Measurements from ENCODE around the gene STK31. TPM values are rescaled to one million over a fixed set of nuclear protein-coding genes. Genes with fewer than 3 reads are reported as not detected.

The STK31 gene
- total and polyA plus RNA-seq, 10 of the 15 experiments (the other 5 are each of a cell fraction or from before 2014, with no cell fraction given): 0.08 to 0.49 (median 0.17) TPM; not detected in 1

GRCh38 chr7:23804707-23805106 is 94.7 kb downstream of the STK31 start:
- POLR2A ChIA-PET: interaction anchor here (0.7 kb wide), 1 partner anchor 1623 kb away, joined by 4 read pairs; no protein-coding TSS in a partner anchor
- Histone ChIP-seq H4K20me1 (ENCODE audit: control insufficient read depth, insufficient read depth) (no peaks in the 10 kb centered on the region), H3K9ac (ENCODE audit: control insufficient read depth, insufficient read depth, low read length) (no peak overlapping the region), H3K27me3 (replicated peaks in 1 of 2; ENCODE audit: control insufficient read depth in 2 of 2, insufficient read depth in 2 of 2, low read length in 1 of 2) (no peaks in the 10 kb centered on the region; a peak in 1 of 4 replicates), H3K36me3 (ENCODE audit: control insufficient read depth in 2 of 2, insufficient read depth in 2 of 2, low read length in 1 of 2) (no peaks in the 10 kb centered on the region), H3K4me3 (no peak overlapping the region), H3K4me1 (ENCODE audit: control insufficient read depth, insufficient read depth, low read length) (no peaks in the 10 kb centered on the region), H3K79me2 (ENCODE audit: control insufficient read depth, insufficient read depth, low read length) (no peaks in the 10 kb centered on the region), H3K9me3 (replicated peaks; ENCODE audit: control insufficient read depth, insufficient read depth, low read length) (no peaks in the 10 kb centered on the region), H2AFZ (ENCODE audit: control insufficient read depth, low read depth, low read length) (no peak overlapping the region), H3K4me2 (ENCODE audit: control insufficient read depth, insufficient read depth) (no peak overlapping the region), H3K27ac (ENCODE audit: control insufficient read depth, insufficient read depth) (no peak overlapping the region)
- in situ Hi-C loops (cut with MboI): no loop called here
- ATAC-seq (no peak), DNase-seq (ENCODE audit: low read depth, low spot score) (no peak), FAIRE-seq (no peak)
- no peak for TF ChIP-seq GATAD2B (conservative IDR thresholded peaks at IDR 0.05; ENCODE audit: low read depth)
- no peak for TF ChIP-seq BHLHE40 (IDR thresholded peaks at IDR 0.05; ENCODE audit: borderline replicate concordance in 1 of 2, low read depth in 2 of 2, low read length in 1 of 2)
- TF ChIP-seq IRF5 (IDR thresholded peaks at IDR 0.05; ENCODE audit: borderline replicate concordance): no peak
- SMC1A ChIA-PET (ENCODE audit: uncharacterized antibody, unreplicated experiment): interaction anchor here (0.7 kb wide), 1 partner anchor 106 kb away, joined by 3 read pairs; no protein-coding TSS in a partner anchor
- CTCF ChIA-PET: interaction anchor here (0.7 kb wide), 2 partner anchors 21 to 136 kb away, joined by 4 read pairs; no protein-coding TSS in a partner anchor
- intact Hi-C loops (cut with micrococcal nuclease; ENCODE audit: unreplicated experiment): no loop called here
- RAD21 ChIA-PET (ENCODE audit: unreplicated experiment): no interaction called here
- no CpG with 5 or more reads among the region's 1 CpG for WGBS (ENCODE audit: insufficient coverage, insufficient replicate concordance, low lambda C conversion rate, missing lambda C conversion rate)
- BruUV-seq (replicated peaks): no TSS peak

GRCh38 chr7:23808421-23808820 is 98.4 kb downstream of the STK31 start:
- FAIRE-seq (no peak), DNase-seq (ENCODE audit: low read depth, low spot score) (no peak), ATAC-seq (no peak)
- intact Hi-C loops (cut with micrococcal nuclease; ENCODE audit: unreplicated experiment): no loop called here
- H4K20me1 ChIP-seq (ENCODE audit: control insufficient read depth, insufficient read depth): no peaks in the 10 kb centered on the region
- H3K79me2 ChIP-seq (ENCODE audit: control insufficient read depth, insufficient read depth, low read length): no peaks in the 10 kb centered on the region
- in situ Hi-C loops (cut with MboI): no loop called here
- RAD21 ChIA-PET (ENCODE audit: unreplicated experiment): no interaction called here
- no peak overlapping the region for H3K27ac ChIP-seq (ENCODE audit: control insufficient read depth, insufficient read depth)
- H2AFZ ChIP-seq (ENCODE audit: control insufficient read depth, low read depth, low read length): no peak overlapping the region
- H3K4me2 ChIP-seq (ENCODE audit: control insufficient read depth, insufficient read depth): no peak overlapping the region
- no peak for TF ChIP-seq ZBED1 (IDR thresholded peaks at IDR 0.05; ENCODE audit: borderline replicate concordance)
- no peak for TF ChIP-seq IRF4 (IDR thresholded peaks at IDR 0.05; ENCODE audit: low read depth, low read length)
- no peak for TF ChIP-seq JUNB (IDR thresholded peaks at IDR 0.05)
- no peak for TF ChIP-seq NFYA (IDR thresholded peaks at IDR 0.05; ENCODE audit: borderline replicate concordance, low read depth, low read length)
- TF ChIP-seq NFXL1 (IDR thresholded peaks at IDR 0.05; ENCODE audit: borderline replicate concordance): no peak
- no peak for TF ChIP-seq BHLHE40 (IDR thresholded peaks at IDR 0.05; ENCODE audit: borderline replicate concordance in 1 of 2, low read depth in 2 of 2, low read length in 1 of 2)
- no peak for TF ChIP-seq KAT2A (conservative IDR thresholded peaks at IDR 0.05; ENCODE audit: control insufficient read depth, low read depth, low read length)
- no peak for TF ChIP-seq IRF3 (IDR thresholded peaks at IDR 0.05)
- no peak for TF ChIP-seq NFIC (IDR thresholded peaks at IDR 0.05; ENCODE audit: low read depth, low read length)
- 30% methylated on average over 3 of the region's 3 CpGs for WGBS (ENCODE audit: insufficient coverage, insufficient replicate concordance, low lambda C conversion rate, missing lambda C conversion rate)
- no peaks in the 10 kb centered on the region for H3K36me3 ChIP-seq (ENCODE audit: control insufficient read depth in 2 of 2, insufficient read depth in 2 of 2, low read length in 1 of 2)
- no peaks in the 10 kb centered on the region for H3K4me1 ChIP-seq (ENCODE audit: control insufficient read depth, insufficient read depth, low read length)
- no peak overlapping the region for H3K9ac ChIP-seq (ENCODE audit: control insufficient read depth, insufficient read depth, low read length)
- no peak overlapping the region for H3K4me3 ChIP-seq
- SMC1A ChIA-PET (ENCODE audit: uncharacterized antibody, unreplicated experiment): no interaction called here
- no peaks in the 10 kb centered on the region for H3K9me3 ChIP-seq (replicated peaks; ENCODE audit: control insufficient read depth, insufficient read depth, low read length)
- CTCF ChIA-PET: interaction anchor here (0.6 kb wide), 1 partner anchor 1400 kb away, joined by 3 read pairs; no protein-coding TSS in a partner anchor
- POLR2A ChIA-PET: no interaction called here
- no TSS peak for BruUV-seq (replicated peaks)
- no peaks in the 10 kb centered on the region; a peak in 1 of 4 replicates for H3K27me3 ChIP-seq (replicated peaks in 1 of 2; ENCODE audit: control insufficient read depth in 2 of 2, insufficient read depth in 2 of 2, low read length in 1 of 2)

Measured in GM12878 (cell line).